Uterus (tissue), 4 donors: Measurements from ENCODE around the gene TAPBP. TPM values are rescaled to one million over a fixed set of nuclear protein-coding genes. Genes with fewer than 3 reads are reported as not detected.
A peak's percentile ranks its signal among the peaks of the same experiment; 100 is the strongest.

Experiments
- DNase-seq, 2 donors: peaks; one replicate each; pipeline ENCODE4 v3.0.0-alpha.2; 2019 to 2020
- H3K27ac ChIP-seq, 2 donors: fragments of 200-600 bp; sonication (generic); 1 replicate in 1 of 2; 2 replicates in 1 of 2; pipeline ENCODE4 v1.5.1; 2016 to 2018
- H3K27me3 ChIP-seq, 2 donors: fragments of 200-600 bp; sonication (generic); one replicate each; pipeline ENCODE4 v1.5.1; 2018 to 2019; ENCODE audit warnings: control low read depth in 1 of 2
- H3K36me3 ChIP-seq, 2 donors: fragments of 200-600 bp; sonication (generic); one replicate each; pipeline ENCODE4 v1.5.1; 2019; ENCODE audit warnings: control low read depth in 1 of 2
- H3K4me1 ChIP-seq, 2 donors: fragments of 200-600 bp; sonication (generic); one replicate each; pipeline ENCODE4 v1.5.1; 2018 to 2019; ENCODE audit warnings: control low read depth in 1 of 2
- H3K4me3 ChIP-seq, 2 donors: fragments of 200-600 bp; sonication (generic); 1 replicate in 1 of 2; 2 replicates in 1 of 2; pipeline ENCODE4 v1.5.1; 2018 to 2019; ENCODE audit warnings: mild to moderate bottlenecking in 1 of 2
- H3K9me3 ChIP-seq, 2 donors: fragments of 200-600 bp; sonication (generic); one replicate each; pipeline ENCODE4 v1.5.1; 2019; ENCODE audit warnings: control low read depth in 1 of 2
- POLR2A ChIP-seq, 2 donors: fragments of 450-650 bp; IDR thresholded peaks; one replicate each; pipeline ENCODE4 v1.6.1; 2016; ENCODE audit warnings: antibody characterized with exemption in 2 of 2, mild to moderate bottlenecking in 1 of 2, moderate library complexity in 1 of 2
- intact Hi-C: fragments of 100-400 bp; cut with DNase I; formaldehyde crosslinking; loops from one replicate; pipeline ENCODE4 v1.15.1; 2023; ENCODE audit warnings: low total_unique reads
- total RNA-seq, 4 donors: library from RNA; depleted of rRNA in 3 of 4; stranded (reverse); fragments of >200 nt in 3 of 4; gene quantifications; one replicate each; pipeline versions ENCODE4 v1.1.0 to v1.2.4, GENCODE V29; 2014 to 2023
- TF ChIP-seq, protein P1 (sequence below), 4 experiments: fragments of 200-600 bp in 2 of 4; fragments of 450-650 bp in 2 of 4; sonication (generic) in 2 of 4; IDR thresholded peaks; one replicate each; pipeline ENCODE4 v1.5.1; 2016 to 2019; ENCODE audit warnings: antibody characterized with exemption in 4 of 4, mild to moderate bottlenecking in 2 of 4, moderate library complexity in 1 of 4
- donor health status: DM: yes; HTN: yes; CAD: no.

The TAPBP gene
- total RNA-seq, 4 donors from 2014 or later = 17.6 to 83.9 (median 41.4) TPM

DNA sequence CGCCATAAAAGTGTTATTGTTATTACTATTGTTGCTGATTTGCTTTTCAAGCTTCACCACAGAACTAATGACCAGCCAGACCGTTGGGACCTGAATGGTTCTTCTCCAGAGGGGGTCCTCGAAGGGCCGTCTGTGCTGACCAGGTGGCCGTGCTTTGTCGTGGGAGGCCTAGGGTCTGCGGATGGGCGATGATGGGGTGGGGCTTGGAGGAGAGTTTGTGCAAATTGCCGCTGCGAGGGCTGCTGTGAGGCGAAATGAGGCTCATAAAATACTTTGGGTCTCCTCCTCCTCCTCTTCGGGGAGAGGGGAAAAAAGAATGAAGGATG, 9.7 kb upstream of the TAPBP start:
- Histone ChIP-seq H3K36me3 (no peaks in the 10 kb centered on the region), H3K9me3 (no peaks in the 10 kb centered on the region), H3K4me3 (peak overlapping the region; percentile 82 to 91), H3K4me1 (peaks cover 6 to 16% of the 10 kb centered on the region in 2 donors), H3K27ac (peak overlapping the region; percentile 89 to 90), H3K27me3 (no peaks in the 10 kb centered on the region)
- TF ChIP-seq POLR2A (IDR thresholded peaks at IDR 0.05) = no peak
- TF ChIP-seq, protein P1, sequence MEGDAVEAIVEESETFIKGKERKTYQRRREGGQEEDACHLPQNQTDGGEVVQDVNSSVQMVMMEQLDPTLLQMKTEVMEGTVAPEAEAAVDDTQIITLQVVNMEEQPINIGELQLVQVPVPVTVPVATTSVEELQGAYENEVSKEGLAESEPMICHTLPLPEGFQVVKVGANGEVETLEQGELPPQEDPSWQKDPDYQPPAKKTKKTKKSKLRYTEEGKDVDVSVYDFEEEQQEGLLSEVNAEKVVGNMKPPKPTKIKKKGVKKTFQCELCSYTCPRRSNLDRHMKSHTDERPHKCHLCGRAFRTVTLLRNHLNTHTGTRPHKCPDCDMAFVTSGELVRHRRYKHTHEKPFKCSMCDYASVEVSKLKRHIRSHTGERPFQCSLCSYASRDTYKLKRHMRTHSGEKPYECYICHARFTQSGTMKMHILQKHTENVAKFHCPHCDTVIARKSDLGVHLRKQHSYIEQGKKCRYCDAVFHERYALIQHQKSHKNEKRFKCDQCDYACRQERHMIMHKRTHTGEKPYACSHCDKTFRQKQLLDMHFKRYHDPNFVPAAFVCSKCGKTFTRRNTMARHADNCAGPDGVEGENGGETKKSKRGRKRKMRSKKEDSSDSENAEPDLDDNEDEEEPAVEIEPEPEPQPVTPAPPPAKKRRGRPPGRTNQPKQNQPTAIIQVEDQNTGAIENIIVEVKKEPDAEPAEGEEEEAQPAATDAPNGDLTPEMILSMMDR (IDR thresholded peaks at IDR 0.05) = no peak
- intact Hi-C loops = no loop called here
- no peak for DNase-seq

DNA sequence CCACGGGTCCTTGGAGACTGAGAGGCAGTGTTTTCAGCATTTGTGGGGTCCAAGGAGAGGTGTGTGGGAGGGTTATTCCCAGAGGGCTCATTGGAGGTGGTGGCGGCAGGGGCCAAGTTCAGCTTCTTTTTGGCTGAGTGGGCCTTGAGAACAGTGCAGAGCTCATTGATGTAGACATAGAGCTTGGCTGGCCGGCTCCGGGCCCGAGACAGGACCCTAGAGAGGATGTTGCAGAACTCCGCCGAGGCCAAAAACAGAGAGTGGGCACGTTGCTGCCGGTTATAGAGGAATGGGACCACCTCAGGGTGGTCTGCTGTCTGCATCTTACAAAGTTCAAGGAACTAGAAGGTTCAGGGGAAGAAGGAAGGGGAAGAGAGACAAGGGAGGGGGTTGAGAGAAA, 7.3 kb upstream of the TAPBP start:
- H3K36me3 ChIP-seq = no peaks in the 10 kb centered on the region
- no peak overlapping the region for H3K4me3 ChIP-seq
- H3K27me3 ChIP-seq = no peaks in the 10 kb centered on the region
- TF ChIP-seq, protein P1 (IDR thresholded peaks at IDR 0.05) = no peak
- no peak for TF ChIP-seq POLR2A (IDR thresholded peaks at IDR 0.05)
- DNase-seq = peak in 1 of 2 donors; percentile 23
- peak overlapping the region; percentile 89 to 90 for H3K27ac ChIP-seq
- H3K4me1 ChIP-seq = peaks cover 6 to 16% of the 10 kb centered on the region in 2 donors
- intact Hi-C loops = no loop called here
- no peaks in the 10 kb centered on the region for H3K9me3 ChIP-seq

DNA sequence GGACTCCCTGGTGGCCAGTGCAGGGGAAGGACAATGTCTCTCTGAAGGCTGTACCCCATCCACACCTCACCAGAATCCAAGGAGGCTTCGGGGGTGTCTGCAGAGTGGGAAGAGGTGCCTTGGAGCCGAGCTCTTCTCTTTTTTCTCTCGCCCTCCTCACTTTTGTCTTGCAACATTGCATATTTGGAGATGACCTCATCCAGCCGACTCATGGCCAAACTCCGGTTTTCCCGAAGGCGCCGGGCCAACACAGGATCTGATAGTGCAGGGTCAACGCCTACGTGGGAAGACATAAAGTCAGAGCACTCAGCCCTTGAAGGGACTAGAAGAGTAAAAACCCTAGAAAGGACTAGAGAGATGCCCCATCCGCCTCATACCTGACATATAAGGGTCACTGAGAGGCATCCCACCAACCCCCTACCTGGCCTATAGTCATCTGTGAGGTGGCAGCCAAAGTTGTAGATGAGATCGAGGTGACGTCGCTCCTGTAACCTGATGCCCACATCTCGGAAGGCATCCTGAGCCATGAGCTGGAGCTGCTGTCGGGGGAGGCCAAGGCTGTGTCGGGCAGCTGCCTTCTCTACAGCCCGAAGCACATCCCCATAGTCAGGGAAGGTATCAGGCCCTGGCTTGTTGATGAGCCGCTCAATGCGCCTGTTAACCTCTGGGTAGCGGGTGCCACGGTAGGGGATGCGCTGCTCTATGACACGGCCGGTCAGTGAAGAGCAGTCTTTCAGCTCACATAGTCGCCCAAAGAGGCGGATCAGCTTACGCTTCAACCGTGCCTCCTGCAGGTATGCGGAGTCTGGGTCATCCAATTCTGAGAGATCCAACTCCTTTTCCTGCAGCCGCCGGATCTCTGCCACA, 6.7 kb upstream of the TAPBP start:
- no peak for TF ChIP-seq POLR2A (IDR thresholded peaks at IDR 0.05)
- TF ChIP-seq, protein P1 (IDR thresholded peaks at IDR 0.05) = no peak
- Histone ChIP-seq H3K9me3 (no peaks in the 10 kb centered on the region), H3K27me3 (no peaks in the 10 kb centered on the region), H3K36me3 (no peaks in the 10 kb centered on the region), H3K27ac (peak overlapping the region; percentile 89 to 90), H3K4me3 (no peak overlapping the region), H3K4me1 (peaks cover 6 to 16% of the 10 kb centered on the region in 2 donors)
- intact Hi-C loops = no loop called here
- DNase-seq = peak; percentile 86

DNA sequence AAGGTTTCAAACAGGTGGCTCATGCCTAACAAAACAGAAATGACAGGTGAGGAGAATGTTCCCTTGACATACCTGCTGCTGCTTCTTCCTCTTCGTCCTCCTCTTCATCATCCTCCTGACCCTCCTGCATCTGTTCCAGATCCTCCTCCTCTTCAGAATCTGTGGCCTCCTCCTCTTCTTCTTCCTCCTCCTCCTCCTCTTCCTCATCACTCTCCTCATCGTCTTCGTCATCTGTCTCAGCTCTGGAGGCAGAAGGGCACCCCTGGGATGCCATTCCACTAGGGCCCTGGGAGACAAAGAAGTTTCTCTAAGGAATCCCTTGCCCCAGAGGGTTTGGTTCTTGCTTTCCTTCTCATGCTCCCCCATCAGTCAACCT, 6.0 kb upstream of the TAPBP start:
- no peak for DNase-seq
- Histone ChIP-seq H3K27ac (peak overlapping the region; percentile 89 to 90), H3K4me3 (no peak overlapping the region), H3K9me3 (no peaks in the 10 kb centered on the region), H3K4me1 (peaks cover 6 to 16% of the 10 kb centered on the region in 2 donors), H3K27me3 (no peaks in the 10 kb centered on the region), H3K36me3 (no peaks in the 10 kb centered on the region)
- intact Hi-C loops = no loop called here
- no peak for TF ChIP-seq POLR2A (IDR thresholded peaks at IDR 0.05)
- TF ChIP-seq, protein P1 (IDR thresholded peaks at IDR 0.05) = no peak

DNA sequence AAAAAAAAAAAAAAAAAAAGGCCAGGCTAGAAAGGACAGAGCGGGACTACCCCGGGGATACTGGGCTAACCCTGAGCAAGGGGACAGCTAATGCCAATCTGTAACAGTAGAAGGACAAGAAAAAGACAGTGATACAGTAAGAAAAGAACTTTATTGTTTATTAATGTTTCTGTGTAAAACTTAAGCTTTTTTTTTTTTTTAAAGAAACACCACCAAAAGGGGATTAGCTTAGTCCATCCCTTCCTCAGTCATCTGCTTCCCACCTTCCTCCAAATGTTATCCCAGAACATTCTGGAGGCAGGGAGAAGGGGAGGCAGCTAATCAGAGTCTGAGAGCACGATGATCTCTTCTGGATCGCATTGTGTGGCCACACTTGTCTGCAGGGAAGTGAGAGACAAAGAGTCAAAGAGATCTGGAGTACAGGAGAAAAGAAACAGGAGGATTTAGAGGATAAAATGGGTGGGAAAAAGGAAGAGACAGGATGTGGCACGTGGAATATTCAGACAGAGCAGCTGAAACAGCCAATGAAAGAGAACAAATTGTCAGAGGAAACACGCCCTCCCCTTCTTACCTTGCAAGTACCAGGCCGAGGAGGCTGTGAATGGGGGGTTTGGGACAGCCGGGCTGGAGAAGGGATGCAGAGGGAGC, 4.7 kb upstream of the TAPBP start:
- Histone ChIP-seq H3K4me1 (peaks cover 6 to 13% of the 10 kb centered on the region in 2 donors), H3K9me3 (no peaks in the 10 kb centered on the region), H3K36me3 (no peaks in the 10 kb centered on the region), H3K27me3 (no peaks in the 10 kb centered on the region), H3K27ac (peak overlapping the region; percentile 89 to 90), H3K4me3 (peak overlapping the region; percentile 41 to 56)
- DNase-seq = no peak
- intact Hi-C loops = no loop called here
- TF ChIP-seq POLR2A (IDR thresholded peaks at IDR 0.05) = no peak
- TF ChIP-seq, protein P1 (IDR thresholded peaks at IDR 0.05) = no peak
